SK-N-SH (cell line): ENCODE data around the gene UEVLD. TPM values are rescaled to one million over a fixed set of nuclear protein-coding genes. Genes with fewer than 3 reads are reported as not detected.

Experiments used
- CTCF ChIA-PET: fragments of 300-600, 350-600 bp; formaldehyde crosslinking; extraction: SDS; loops from one replicate; lab custom pipeline; 2021; lab: Yijun Ruan, JAX
- POLR2A ChIA-PET: fragments of 350-600 bp; sonication (Branson Sonifier 250); formaldehyde crosslinking; extraction: SDS; loops from one replicate; lab custom pipeline; 2020; ENCODE audit warnings: antibody characterized with exemption, inconsistent platforms; lab: Yijun Ruan, JAX
- DNase-seq: peaks from one replicate; pipeline ENCODE4 v3.0.0; 2012
- H2AFZ ChIP-seq: fragments of 200-600 bp; sonication (generic); 2 replicates; pipeline ENCODE4 v1.8.1; 2016; ENCODE audit warnings: antibody characterized with exemption, mild to moderate bottlenecking, low read depth
- H3F3A ChIP-seq: fragments of 200-600 bp; sonication (generic); replicated peaks from 2 replicates; pipeline ENCODE3; 2016; ENCODE audit warnings: antibody characterized with exemption, mild to moderate bottlenecking; ENCODE audit not compliant: insufficient read depth
- H3K27ac ChIP-seq, 2 experiments: fragments of 200-500 bp in 1 of 2; fragments of 200-600 bp in 1 of 2; sonication (Bioruptor generic) in 1 of 2; sonication (generic), shearing (Covaris generic) in 1 of 2; 2 replicates each; pipeline versions ENCODE4 v1.5.1 to v1.6.1; 2014 to 2016; ENCODE audit warnings: low read depth in 2 of 2, inconsistent platforms in 1 of 2, low read length in 1 of 2, mild to moderate bottlenecking in 1 of 2, mixed read lengths in 1 of 2
- H3K27me3 ChIP-seq: fragments of 200-600 bp; sonication (generic), shearing (Covaris generic); 2 replicates; pipeline ENCODE4 v1.6.1; 2016; ENCODE audit warnings: mixed run types; ENCODE audit not compliant: insufficient read depth
- H3K36me3 ChIP-seq, 2 experiments: fragments of 200-500 bp in 1 of 2; fragments of 200-600 bp in 1 of 2; sonication (Bioruptor generic) in 1 of 2; sonication (generic) in 1 of 2; replicated peaks in 1 of 2; 2 replicates each; pipeline versions ENCODE3 to v1.5.1; 2014 to 2016; ENCODE audit warnings: low read length in 1 of 2, mild to moderate bottlenecking in 1 of 2; ENCODE audit not compliant: insufficient read depth in 2 of 2, control insufficient read depth in 1 of 2
- H3K4me1 ChIP-seq, 2 experiments: fragments of 200-500 bp in 1 of 2; fragments of 200-600 bp in 1 of 2; sonication (Bioruptor generic) in 1 of 2; sonication (generic), shearing (Covaris generic) in 1 of 2; 2 replicates each; pipeline versions ENCODE4 v1.5.1 to v1.6.1; 2014 to 2016; ENCODE audit warnings: low read depth in 1 of 2, low read length in 1 of 2, mixed run types in 1 of 2; ENCODE audit not compliant: insufficient read depth in 2 of 2, control insufficient read depth in 1 of 2
- H3K4me2 ChIP-seq: fragments of 200-600 bp; sonication (generic), shearing (Covaris generic); 2 replicates; pipeline ENCODE4 v1.6.1; 2017; ENCODE audit warnings: mixed run types
- H3K4me3 ChIP-seq, 2 experiments: fragments of 200-500 bp in 1 of 2; fragments of 200-600 bp in 1 of 2; sonication (Bioruptor generic) in 1 of 2; sonication (generic), shearing (Covaris generic) in 1 of 2; 2 replicates each; pipeline versions ENCODE4 v1.5.1 to v1.8.1; 2014 to 2016; ENCODE audit warnings: low read depth in 2 of 2, inconsistent platforms in 1 of 2, low read length in 1 of 2, mild to moderate bottlenecking in 1 of 2, mixed read lengths in 1 of 2, moderate library complexity in 1 of 2
- H3K79me2 ChIP-seq: fragments of 200-600 bp; sonication (generic); 2 replicates; pipeline ENCODE4 v1.8.1; 2017; ENCODE audit warnings: mild to moderate bottlenecking; ENCODE audit not compliant: insufficient read depth
- H3K9ac ChIP-seq: fragments of 200-600 bp; sonication (generic); 2 replicates; pipeline ENCODE4 v1.6.1; 2017; ENCODE audit warnings: mixed run types
- H3K9me2 ChIP-seq: fragments of 200-600 bp; sonication (generic); 2 replicates; pipeline ENCODE4 v1.6.1; 2017; ENCODE audit warnings: mixed run types
- H3K9me3 ChIP-seq: fragments of 200-600 bp; sonication (generic); 2 replicates; pipeline ENCODE4 v1.6.1; 2017; ENCODE audit warnings: mixed run types, mild to moderate bottlenecking, moderate library complexity
- H4K20me1 ChIP-seq: fragments of 200-600 bp; sonication (generic); 2 replicates; pipeline ENCODE4 v1.6.1; 2017; ENCODE audit warnings: mild to moderate bottlenecking, mixed run types; ENCODE audit not compliant: insufficient read depth
- CHD2 ChIP-seq: fragments of 150-350 bp; IDR thresholded peaks from 2 replicates; pipeline ENCODE4 v1.6.1; 2018; ENCODE audit warnings: low read length; ENCODE audit not compliant: partially characterized antibody
- EP300 ChIP-seq, 2 experiments: IDR thresholded peaks; 2 replicates each; pipeline versions ENCODE4 v1.4.0 to v1.6.1; 2012; ENCODE audit warnings: borderline replicate concordance in 1 of 2, low read depth in 1 of 2, low read length in 1 of 2
- FOSL2 ChIP-seq: IDR thresholded peaks from 2 replicates; pipeline ENCODE4 v1.4.0; 2012; ENCODE audit warnings: low read depth, mild to moderate bottlenecking, moderate library complexity, borderline replicate concordance
- FOXJ3 ChIP-seq: sonication (generic); formaldehyde crosslinking; IDR thresholded peaks from 2 replicates; pipeline ENCODE4 v1.5.1; 2020; ENCODE audit warnings: mild to moderate bottlenecking, missing genetic modification reagents
- FOXM1 ChIP-seq: IDR thresholded peaks from 2 replicates; pipeline ENCODE4 v1.4.0; 2012; ENCODE audit warnings: low read depth, mild to moderate bottlenecking
- GABPA ChIP-seq: IDR thresholded peaks from 2 replicates; pipeline ENCODE4 v1.4.0; 2012; ENCODE audit warnings: low read depth, mild to moderate bottlenecking
- GATA2 ChIP-seq: sonication (generic); formaldehyde crosslinking; IDR thresholded peaks from 2 replicates; pipeline ENCODE4 v1.5.0; 2020; ENCODE audit warnings: mild to moderate bottlenecking, missing genetic modification reagents
- JUND ChIP-seq: IDR thresholded peaks from 2 replicates; pipeline ENCODE4 v1.4.0; 2012
- NFIC ChIP-seq: IDR thresholded peaks from 2 replicates; pipeline ENCODE4 v1.4.0; 2012; ENCODE audit warnings: borderline replicate concordance
- POLR2AphosphoS5 ChIP-seq: IDR thresholded peaks from 2 replicates; pipeline ENCODE4 v1.6.1; 2012; ENCODE audit warnings: low read depth, low read length
- RAD21 ChIP-seq: IDR thresholded peaks from 2 replicates; pipeline ENCODE4 v1.6.1; 2012; ENCODE audit warnings: mild to moderate bottlenecking, low read length
- RCOR1 ChIP-seq: fragments of 150-350 bp; IDR thresholded peaks from 2 replicates; pipeline ENCODE4 v1.6.1; 2017; ENCODE audit warnings: antibody characterized with exemption, low read length
- RFX5 ChIP-seq: IDR thresholded peaks from 2 replicates; pipeline ENCODE4 v1.6.1; 2012; ENCODE audit warnings: mild to moderate bottlenecking, improper control_type of control experiment, low read length
- RXRA ChIP-seq: IDR thresholded peaks from 2 replicates; pipeline ENCODE4 v1.4.0; 2012; ENCODE audit warnings: low read depth, mild to moderate bottlenecking, borderline replicate concordance
- SIN3A ChIP-seq: IDR thresholded peaks from 2 replicates; pipeline ENCODE4 v1.6.1; 2012; ENCODE audit warnings: low read depth, mild to moderate bottlenecking, low read length, moderate library complexity, borderline replicate concordance
- SMC3 ChIP-seq: IDR thresholded peaks from 2 replicates; pipeline ENCODE4 v1.6.1; 2012; ENCODE audit warnings: low read depth, low read length, improper control_type of control experiment
- TAF1 ChIP-seq: IDR thresholded peaks from 2 replicates; pipeline ENCODE4 v1.6.1; 2012; ENCODE audit warnings: low read depth, mild to moderate bottlenecking, low read length, moderate library complexity, borderline replicate concordance
- TCF12 ChIP-seq: IDR thresholded peaks from 2 replicates; pipeline ENCODE4 v1.4.0; 2012
- TEAD4 ChIP-seq: IDR thresholded peaks from 2 replicates; pipeline ENCODE4 v1.4.0; 2012; ENCODE audit warnings: mild to moderate bottlenecking, borderline replicate concordance; ENCODE audit not compliant: insufficient read depth
- WGBS: methylation state at CpG from one replicate; pipeline ENCODE4 v1.1.6; 2017; ENCODE audit warnings: low lambda C conversion rate; 5-methylcytosine and 5-hydroxymethylcytosine counted together
- polyA plus RNA-seq, 3 experiments: library from polyadenylated mRNA; depleted of rRNA; stranded (reverse); fragments of >200 nt; gene quantifications; 2 replicates each; pipeline ENCODE4 v1.2.3, GENCODE V29; 2012
- TF ChIP-seq, protein P1 (sequence below): IDR thresholded peaks from 2 replicates; pipeline ENCODE4 v1.4.0; 2012; ENCODE audit warnings: low read depth, borderline replicate concordance
- TF ChIP-seq, protein P2 (sequence below): IDR thresholded peaks from 2 replicates; pipeline ENCODE4 v1.4.0; 2012; ENCODE audit warnings: low read depth, borderline replicate concordance
- TF ChIP-seq, protein P3 (sequence below): IDR thresholded peaks from 2 replicates; pipeline ENCODE4 v1.4.0; 2012; ENCODE audit warnings: low read depth

UEVLD gene
- polyA plus RNA-seq, 1 of the 3 experiments (the other 2 are of a cell fraction), result 8.9 TPM

DNA sequence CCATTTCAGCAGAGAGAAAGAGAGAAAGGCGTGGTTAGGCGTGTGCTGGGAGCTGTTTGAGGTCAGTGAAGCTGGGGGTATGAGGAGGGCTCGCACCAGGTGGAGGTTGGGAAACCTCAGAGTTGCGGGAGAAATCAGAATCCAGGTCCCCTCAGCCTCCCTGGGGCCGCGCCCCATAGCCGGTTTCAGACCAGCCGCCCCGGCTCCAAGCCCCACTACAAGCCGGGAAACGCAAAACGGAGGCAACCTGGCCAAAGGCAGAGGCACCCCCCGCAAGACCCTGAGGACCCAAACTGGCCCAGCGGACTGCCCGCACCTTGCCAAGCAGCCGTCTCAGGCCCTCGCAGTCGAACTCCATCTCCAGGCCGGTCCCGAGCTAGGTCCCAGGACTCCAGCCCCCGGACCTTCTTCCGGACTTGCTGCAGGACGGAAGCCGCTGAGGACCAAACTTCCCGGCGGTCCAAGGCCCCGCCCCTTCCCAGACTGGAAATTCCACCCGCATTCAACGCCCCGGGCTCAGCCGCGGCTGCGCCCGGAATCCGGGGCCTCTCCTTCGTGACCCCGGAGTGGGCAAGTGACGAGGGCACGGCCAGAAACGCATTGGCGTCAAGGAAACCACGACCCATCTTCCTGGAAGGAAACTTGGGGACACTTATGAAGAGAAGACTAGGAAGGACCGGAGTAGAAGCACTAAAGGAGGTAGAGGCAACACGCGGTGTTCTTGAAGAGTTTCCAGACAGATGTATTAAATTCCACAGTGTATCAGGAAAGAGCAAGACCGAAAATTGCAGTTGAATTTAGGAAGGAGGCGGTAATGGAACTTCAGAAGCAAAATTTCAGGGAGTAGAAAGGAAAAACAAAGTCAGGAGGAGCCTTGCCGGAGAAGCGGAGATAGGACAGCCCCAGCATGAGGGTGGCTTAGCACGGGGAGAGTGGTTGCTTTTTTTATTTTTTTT lies at the start of gene UEVLD (continued):
- TF ChIP-seq, protein P1, sequence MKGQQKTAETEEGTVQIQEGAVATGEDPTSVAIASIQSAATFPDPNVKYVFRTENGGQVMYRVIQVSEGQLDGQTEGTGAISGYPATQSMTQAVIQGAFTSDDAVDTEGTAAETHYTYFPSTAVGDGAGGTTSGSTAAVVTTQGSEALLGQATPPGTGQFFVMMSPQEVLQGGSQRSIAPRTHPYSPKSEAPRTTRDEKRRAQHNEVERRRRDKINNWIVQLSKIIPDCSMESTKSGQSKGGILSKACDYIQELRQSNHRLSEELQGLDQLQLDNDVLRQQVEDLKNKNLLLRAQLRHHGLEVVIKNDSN, result no peak
- TF ChIP-seq RFX5 (no peak), FOXJ3 (CRISPR knock-in tag) (no peak), GATA2 (CRISPR knock-in tag) (no peak), TEAD4 (peak; percentile 62; the same call in 1 of the 2 replicates), TAF1 (peak; percentile 78; the same call in 1 of the 2 replicates)
- TF ChIP-seq, protein P2, sequence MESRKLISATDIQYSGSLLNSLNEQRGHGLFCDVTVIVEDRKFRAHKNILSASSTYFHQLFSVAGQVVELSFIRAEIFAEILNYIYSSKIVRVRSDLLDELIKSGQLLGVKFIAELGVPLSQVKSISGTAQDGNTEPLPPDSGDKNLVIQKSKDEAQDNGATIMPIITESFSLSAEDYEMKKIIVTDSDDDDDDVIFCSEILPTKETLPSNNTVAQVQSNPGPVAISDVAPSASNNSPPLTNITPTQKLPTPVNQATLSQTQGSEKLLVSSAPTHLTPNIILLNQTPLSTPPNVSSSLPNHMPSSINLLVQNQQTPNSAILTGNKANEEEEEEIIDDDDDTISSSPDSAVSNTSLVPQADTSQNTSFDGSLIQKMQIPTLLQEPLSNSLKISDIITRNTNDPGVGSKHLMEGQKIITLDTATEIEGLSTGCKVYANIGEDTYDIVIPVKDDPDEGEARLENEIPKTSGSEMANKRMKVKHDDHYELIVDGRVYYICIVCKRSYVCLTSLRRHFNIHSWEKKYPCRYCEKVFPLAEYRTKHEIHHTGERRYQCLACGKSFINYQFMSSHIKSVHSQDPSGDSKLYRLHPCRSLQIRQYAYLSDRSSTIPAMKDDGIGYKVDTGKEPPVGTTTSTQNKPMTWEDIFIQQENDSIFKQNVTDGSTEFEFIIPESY, result no peak

DNA sequence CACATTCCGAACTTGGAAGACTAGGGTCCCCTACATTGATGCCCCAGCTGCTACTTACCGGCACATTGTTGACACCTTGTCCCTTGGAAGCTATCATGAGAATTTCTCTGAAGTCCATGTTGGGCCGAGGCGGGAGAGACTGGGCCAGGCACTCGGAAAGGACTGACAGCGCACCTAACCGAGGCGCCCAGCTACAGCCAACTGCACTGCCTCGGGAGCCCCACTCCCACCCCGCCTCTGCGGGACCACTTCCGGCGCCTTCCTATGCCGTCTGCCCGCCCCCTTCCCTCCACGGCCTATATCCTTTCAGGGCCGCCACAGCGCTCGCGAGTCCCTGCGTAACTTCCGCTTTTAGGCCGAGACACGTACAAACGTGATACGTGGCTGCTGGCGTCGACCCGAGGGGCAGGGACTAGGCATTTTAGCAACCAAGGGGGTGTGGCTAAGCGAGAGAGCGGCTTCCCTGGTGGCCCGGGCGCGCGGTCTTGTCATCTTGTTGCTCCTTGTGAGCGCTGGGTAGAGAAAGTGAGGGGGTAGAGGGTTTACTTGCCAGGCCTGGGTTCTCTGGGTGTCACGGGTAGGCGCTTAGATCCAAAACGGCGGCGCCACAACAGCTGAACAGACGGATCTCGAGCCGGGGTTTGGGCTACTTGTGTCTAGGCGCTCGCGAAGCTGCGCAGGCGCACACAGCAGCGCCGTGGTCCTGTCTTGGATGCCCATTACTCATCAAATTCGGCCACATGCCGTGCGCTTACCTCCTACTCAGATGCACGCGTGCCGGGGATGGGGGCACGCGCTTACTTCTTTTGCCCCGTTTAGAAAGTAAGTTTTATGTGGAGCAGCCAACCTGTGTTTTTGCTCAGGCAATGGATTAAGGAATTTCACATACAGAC lies 45.9 kb upstream of the UEVLD start, which contains the start of gene SPTY2D1:
Gene SPTY2D1 (minus strand): TSS at position 203 of the 893 bp plus-strand sequence. CDS start 85 bp downstream, at position 118.
- CTCF ChIA-PET, result interaction anchor here (1.0 to 3.8 kb wide), 2 partner anchors 44 to 88 kb away, joined by 3 to 14 read pairs; no protein-coding TSS in a partner anchor
- H4K20me1 ChIP-seq, result peaks cover 28% of the 10 kb centered on the region
- WGBS, result under 1% methylated on average over 24 of the region's 60 CpGs
- TF ChIP-seq, protein P3, sequence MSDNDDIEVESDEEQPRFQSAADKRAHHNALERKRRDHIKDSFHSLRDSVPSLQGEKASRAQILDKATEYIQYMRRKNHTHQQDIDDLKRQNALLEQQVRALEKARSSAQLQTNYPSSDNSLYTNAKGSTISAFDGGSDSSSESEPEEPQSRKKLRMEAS, result peak; percentile 98
- TF ChIP-seq NFIC (no peak), POLR2AphosphoS5 (peak; percentile 97), TCF12 (no peak), RAD21 (no peak), GABPA (peak; percentile 93), SIN3A (peak; percentile 51; the same call in 1 of the 2 replicates), CHD2 (peak; percentile 98), JUND (no peak), FOSL2 (no peak), RFX5 (no peak), FOXM1 (no peak), SMC3 (no peak), RCOR1 (0 out of 2 replicates have a peak, but pooled peaks have one; percentile 45), RXRA (no peak), EP300 (IDR thresholded peaks at IDR 0.05; ENCODE audit: borderline replicate concordance in 1 of 2, low read depth in 1 of 2, low read length in 1 of 2) (no peak; a peak in 1 of 4 replicates)
- TF ChIP-seq, protein P2, result peak; percentile 95

More for the DNA sequence above, 45.9 kb upstream of the UEVLD start, which contains the start of gene SPTY2D1:
- H3K4me2 ChIP-seq, result peak within 1 kb of the TSS; percentile 84
- H3K9me3 ChIP-seq, result no peaks in the 10 kb centered on the region
- H3K4me1 ChIP-seq, result peaks cover 8 to 9% of the 10 kb centered on the region in 2 experiments; a peak in 3 of 4 replicates
- no peaks in the 10 kb centered on the region for H3F3A ChIP-seq
- POLR2A ChIA-PET, result interaction anchor here (1.0 to 1.7 kb wide), 6 partner anchors 32 to 108 kb away, joined by 3 to 8 read pairs (median 4); partner anchors contain the start of genes TSG101 and UEVLD
- no peaks in the 10 kb centered on the region for H3K36me3 ChIP-seq
- H3K79me2 ChIP-seq, result peaks cover 48% of the 10 kb centered on the region
- H2AFZ ChIP-seq, result peak within 1 kb of the TSS; percentile 82
- no peaks in the 10 kb centered on the region for H3K27me3 ChIP-seq
- H3K27ac ChIP-seq, result peak within 1 kb of the TSS; percentile 91 to 93
- peak within 1 kb of the TSS; percentile 91 for H3K9ac ChIP-seq
- peak within 1 kb of the TSS; percentile 85 to 98 for H3K4me3 ChIP-seq
- peak; percentile 91 for DNase-seq
- H3K9me2 ChIP-seq, result no peaks in the 10 kb centered on the region
